HepG2 (cell line): Measurements from ENCODE around the gene ADAMTS13. TPM values are rescaled to one million over a fixed set of nuclear protein-coding genes. Genes with fewer than 3 reads are reported as not detected.

Source experiments
- ATF1 ChIP-seq: IDR thresholded peaks from 2 replicates; pipeline ENCODE4 v1.6.1; 2016; ENCODE audit warnings: mild to moderate bottlenecking, control low read depth
- ATF3 ChIP-seq: sonication (generic); formaldehyde crosslinking; IDR thresholded peaks from 2 replicates; pipeline ENCODE4 v1.4.0; 2020; ENCODE audit warnings: missing genetic modification reagents
- CBFB ChIP-seq: sonication (generic); formaldehyde crosslinking; IDR thresholded peaks from 2 replicates; pipeline ENCODE4 v1.4.0; 2020; ENCODE audit warnings: missing genetic modification reagents
- CCAR2 ChIP-seq: fragments of 200-400 bp; formaldehyde crosslinking; optimal IDR thresholded peaks from 2 replicates; pipeline ENCODE3; 2018; ENCODE audit warnings: low read depth, mild to moderate bottlenecking, low read length, moderate library complexity
- CHD4 ChIP-seq: fragments of 200-600 bp; sonication (generic); IDR thresholded peaks from 2 replicates; pipeline ENCODE4 v1.7.0; 2017; ENCODE audit warnings: mild to moderate bottlenecking, low read length, borderline replicate concordance
- GFI1 ChIP-seq: sonication (generic); formaldehyde crosslinking; IDR thresholded peaks from 2 replicates; pipeline ENCODE4 v1.5.0; 2020; ENCODE audit warnings: missing genetic modification reagents, mild to moderate bottlenecking, borderline replicate concordance
- HNRNPL ChIP-seq: fragments of 200-400 bp; formaldehyde crosslinking; IDR thresholded peaks from 2 replicates; pipeline ENCODE4 v1.6.1; 2017; ENCODE audit warnings: mild to moderate bottlenecking, low read depth, low read length
- KDM1A ChIP-seq: IDR thresholded peaks from 2 replicates; pipeline ENCODE4 v1.6.1; 2016; ENCODE audit warnings: missing compliant biosample characterization
- KLF15 ChIP-seq: sonication (generic); formaldehyde crosslinking; IDR thresholded peaks from 2 replicates; pipeline ENCODE4 v1.8.1; 2023; ENCODE audit warnings: borderline replicate concordance, mild to moderate bottlenecking, inconsistent platforms, missing genetic modification reagents, mixed read lengths
- MAF1 ChIP-seq: sonication (generic); formaldehyde crosslinking; IDR thresholded peaks from 2 replicates; pipeline ENCODE4 v1.5.0; 2020; ENCODE audit warnings: missing genetic modification reagents, borderline replicate concordance
- NFYC ChIP-seq: IDR thresholded peaks from 2 replicates; pipeline ENCODE4 v1.6.1; 2016; ENCODE audit warnings: missing genetic modification reagents, missing compliant biosample characterization
- PAWR ChIP-seq: sonication (generic); formaldehyde crosslinking; IDR thresholded peaks from 2 replicates; pipeline ENCODE4 v1.4.0; 2020; ENCODE audit warnings: missing genetic modification reagents, mild to moderate bottlenecking, borderline replicate concordance
- SMAD1 ChIP-seq: sonication (generic); formaldehyde crosslinking; IDR thresholded peaks from 2 replicates; pipeline ENCODE4 v1.4.0; 2020; ENCODE audit warnings: missing genetic modification reagents, low read depth, mild to moderate bottlenecking, borderline replicate concordance
- SOX5 ChIP-seq: IDR thresholded peaks from 2 replicates; pipeline ENCODE4 v1.6.1; 2016; ENCODE audit warnings: borderline replicate concordance
- ZFP41 ChIP-seq: sonication (generic); formaldehyde crosslinking; IDR thresholded peaks from 2 replicates; pipeline ENCODE4 v1.4.0; 2020; ENCODE audit warnings: mild to moderate bottlenecking, missing genetic modification reagents, borderline replicate concordance
- ZNF343 ChIP-seq: sonication (generic); formaldehyde crosslinking; IDR thresholded peaks from 2 replicates; pipeline ENCODE4 v1.4.0; 2020; ENCODE audit warnings: mild to moderate bottlenecking, missing genetic modification reagents
- ZNF414 ChIP-seq: sonication (generic); formaldehyde crosslinking; IDR thresholded peaks from 2 replicates; pipeline ENCODE4 v1.5.0; 2020; ENCODE audit warnings: missing genetic modification reagents
- ZNF501 ChIP-seq: sonication (generic); formaldehyde crosslinking; IDR thresholded peaks from 2 replicates; pipeline ENCODE4 v1.5.1; 2020; ENCODE audit warnings: mild to moderate bottlenecking, moderate library complexity, missing genetic modification reagents
- ZNF589 ChIP-seq: sonication (generic); formaldehyde crosslinking; conservative IDR thresholded peaks from 2 replicates; pipeline ENCODE4 v1.8.0; 2022; ENCODE audit warnings: mild to moderate bottlenecking, moderate library complexity, missing genetic modification reagents
- ZNF615 ChIP-seq: sonication (generic); formaldehyde crosslinking; IDR thresholded peaks from 2 replicates; pipeline ENCODE4 v1.5.0; 2020; ENCODE audit warnings: mild to moderate bottlenecking, missing genetic modification reagents, borderline replicate concordance
- ZNF740 ChIP-seq: sonication (generic); formaldehyde crosslinking; IDR thresholded peaks from 2 replicates; pipeline ENCODE4 v1.4.0; 2020; ENCODE audit warnings: missing genetic modification reagents
- ZSCAN12 ChIP-seq: sonication (generic); formaldehyde crosslinking; IDR thresholded peaks from 2 replicates; pipeline ENCODE4 v1.9.0; 2021; ENCODE audit warnings: mild to moderate bottlenecking, missing genetic modification reagents
- polyA plus RNA-seq, 8 experiments: library from polyadenylated mRNA; depleted of rRNA in 3 of 8; stranded (reverse) in 7 of 8; unstranded in 1 of 8; fragments of >200 nt; fragmentation: Illumina TruSeq in 4 of 8; extraction: Trizol in 4 of 8; gene quantifications; 2 replicates each; pipeline versions ENCODE4 v1.2.1 to v1.2.3, GENCODE V29; 2011 to 2016; ENCODE audit warnings: low read depth in 4 of 8, missing spikeins in 1 of 8, mixed read lengths in 1 of 8; ENCODE audit not compliant: insufficient read depth in 1 of 8
- total RNA-seq, 5 experiments: library from RNA; depleted of rRNA; stranded (reverse); fragments of >200 nt; fragmentation: Illumina TruSeq; extraction: Trizol; gene quantifications; 2 replicates each; pipeline ENCODE4 v1.2.3, GENCODE V29; 2016; ENCODE audit warnings: low read depth in 1 of 5
- TF ChIP-seq, protein P1 (sequence below): sonication (generic); formaldehyde crosslinking; IDR thresholded peaks from 2 replicates; pipeline ENCODE4 v1.5.0; 2020; ENCODE audit warnings: mild to moderate bottlenecking, missing genetic modification reagents
- TF ChIP-seq, protein P2 (sequence below): sonication (generic); formaldehyde crosslinking; IDR thresholded peaks from 2 replicates; pipeline ENCODE4 v1.8.0; 2022; ENCODE audit warnings: mild to moderate bottlenecking, missing genetic modification reagents, borderline replicate concordance

ADAMTS13 gene
- total and polyA plus RNA-seq, 2 of the 13 experiments (the other 11 are each of a cell fraction or from before 2014, with no cell fraction given), result 0.91 to 4.5 TPM

GRCh38 chr9:133417541-133418461, 4.4 kb upstream of the ADAMTS13 start, which contains the start of gene REXO4 (continued):
- TF ChIP-seq GFI1 (CRISPR knock-in tag) (peak; percentile 74), SMAD1 (CRISPR knock-in tag) (no peak; the same call in 1 of the 2 replicates), CCAR2 (peak; percentile 75), ZNF740 (CRISPR knock-in tag) (no peak), PAWR (no peak), NFYC (CRISPR knock-in tag) (peak; percentile 47), HNRNPL (peak; percentile 77), ZNF501 (CRISPR knock-in tag) (peak; percentile 100), ATF3 (CRISPR knock-in tag) (no peak), MAF1 (CRISPR knock-in tag) (peak; percentile 64; the same call in 1 of the 2 replicates), KDM1A (CRISPR knock-in tag) (peak; percentile 75; the same call in 1 of the 2 replicates), ZFP41 (CRISPR knock-in tag) (peak; percentile 88; the same call in 1 of the 2 replicates), ZSCAN12 (CRISPR knock-in tag) (peak; percentile 37; the same call in 1 of the 2 replicates), ZNF615 (CRISPR knock-in tag) (no peak), ZNF589 (peak; percentile 92), ZNF343 (CRISPR knock-in tag) (0 out of 2 replicates have a peak, but pooled peaks have one; percentile 18), ZNF414 (peak; percentile 98), SOX5 (CRISPR knock-in tag) (peak; percentile 70; the same call in 1 of the 2 replicates), KLF15 (CRISPR knock-in tag) (peak; percentile 80; the same call in 1 of the 2 replicates), CBFB (CRISPR knock-in tag) (peak; percentile 84), ATF1 (CRISPR knock-in tag) (peak; percentile 79), CHD4 (no peak)
- TF ChIP-seq, protein P1, sequence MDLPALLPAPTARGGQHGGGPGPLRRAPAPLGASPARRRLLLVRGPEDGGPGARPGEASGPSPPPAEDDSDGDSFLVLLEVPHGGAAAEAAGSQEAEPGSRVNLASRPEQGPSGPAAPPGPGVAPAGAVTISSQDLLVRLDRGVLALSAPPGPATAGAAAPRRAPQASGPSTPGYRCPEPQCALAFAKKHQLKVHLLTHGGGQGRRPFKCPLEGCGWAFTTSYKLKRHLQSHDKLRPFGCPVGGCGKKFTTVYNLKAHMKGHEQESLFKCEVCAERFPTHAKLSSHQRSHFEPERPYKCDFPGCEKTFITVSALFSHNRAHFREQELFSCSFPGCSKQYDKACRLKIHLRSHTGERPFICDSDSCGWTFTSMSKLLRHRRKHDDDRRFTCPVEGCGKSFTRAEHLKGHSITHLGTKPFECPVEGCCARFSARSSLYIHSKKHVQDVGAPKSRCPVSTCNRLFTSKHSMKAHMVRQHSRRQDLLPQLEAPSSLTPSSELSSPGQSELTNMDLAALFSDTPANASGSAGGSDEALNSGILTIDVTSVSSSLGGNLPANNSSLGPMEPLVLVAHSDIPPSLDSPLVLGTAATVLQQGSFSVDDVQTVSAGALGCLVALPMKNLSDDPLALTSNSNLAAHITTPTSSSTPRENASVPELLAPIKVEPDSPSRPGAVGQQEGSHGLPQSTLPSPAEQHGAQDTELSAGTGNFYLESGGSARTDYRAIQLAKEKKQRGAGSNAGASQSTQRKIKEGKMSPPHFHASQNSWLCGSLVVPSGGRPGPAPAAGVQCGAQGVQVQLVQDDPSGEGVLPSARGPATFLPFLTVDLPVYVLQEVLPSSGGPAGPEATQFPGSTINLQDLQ (CRISPR knock-in tag), result no peak
- TF ChIP-seq, protein P2, sequence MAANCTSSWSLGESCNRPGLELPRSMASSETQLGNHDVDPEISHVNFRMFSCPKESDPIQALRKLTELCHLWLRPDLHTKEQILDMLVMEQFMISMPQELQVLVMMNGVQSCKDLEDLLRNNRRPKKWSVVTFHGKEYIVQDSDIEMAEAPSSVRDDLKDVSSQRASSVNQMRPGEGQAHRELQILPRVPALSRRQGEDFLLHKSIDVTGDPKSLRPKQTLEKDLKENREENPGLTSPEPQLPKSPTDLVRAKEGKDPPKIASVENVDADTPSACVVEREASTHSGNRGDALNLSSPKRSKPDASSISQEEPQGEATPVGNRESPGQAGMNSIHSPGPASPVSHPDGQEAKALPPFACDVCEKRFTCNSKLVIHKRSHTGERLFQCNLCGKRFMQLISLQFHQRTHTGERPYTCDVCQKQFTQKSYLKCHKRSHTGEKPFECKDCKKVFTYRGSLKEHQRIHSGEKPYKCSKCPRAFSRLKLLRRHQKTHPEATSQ, result peak; percentile 80; the same call in 1 of the 2 replicates
